ENCODE data around the gene RECK. TPM values are rescaled to one million over a fixed set of nuclear protein-coding genes. Genes with fewer than 3 reads are reported as not detected.

The RECK gene
- total and polyA plus RNA-seq, 8 donors, result 18.5 to 23.7 (median 22.6) TPM

- Histone ChIP-seq H3K27me3 (no peaks in the 10 kb centered on the region), H3K9me3 (no peaks in the 10 kb centered on the region), H3K4me3 (no peak overlapping the region), H3K4me1 (peaks cover 0 to 8% of the 10 kb centered on the region in 2 donors), H3K36me3 (peaks cover 0 to 6% of the 10 kb centered on the region in 2 donors), H3K27ac (no peak overlapping the region)
- intact Hi-C loops (cut with DNase I), result no loop called here
- TF ChIP-seq, protein P1, sequence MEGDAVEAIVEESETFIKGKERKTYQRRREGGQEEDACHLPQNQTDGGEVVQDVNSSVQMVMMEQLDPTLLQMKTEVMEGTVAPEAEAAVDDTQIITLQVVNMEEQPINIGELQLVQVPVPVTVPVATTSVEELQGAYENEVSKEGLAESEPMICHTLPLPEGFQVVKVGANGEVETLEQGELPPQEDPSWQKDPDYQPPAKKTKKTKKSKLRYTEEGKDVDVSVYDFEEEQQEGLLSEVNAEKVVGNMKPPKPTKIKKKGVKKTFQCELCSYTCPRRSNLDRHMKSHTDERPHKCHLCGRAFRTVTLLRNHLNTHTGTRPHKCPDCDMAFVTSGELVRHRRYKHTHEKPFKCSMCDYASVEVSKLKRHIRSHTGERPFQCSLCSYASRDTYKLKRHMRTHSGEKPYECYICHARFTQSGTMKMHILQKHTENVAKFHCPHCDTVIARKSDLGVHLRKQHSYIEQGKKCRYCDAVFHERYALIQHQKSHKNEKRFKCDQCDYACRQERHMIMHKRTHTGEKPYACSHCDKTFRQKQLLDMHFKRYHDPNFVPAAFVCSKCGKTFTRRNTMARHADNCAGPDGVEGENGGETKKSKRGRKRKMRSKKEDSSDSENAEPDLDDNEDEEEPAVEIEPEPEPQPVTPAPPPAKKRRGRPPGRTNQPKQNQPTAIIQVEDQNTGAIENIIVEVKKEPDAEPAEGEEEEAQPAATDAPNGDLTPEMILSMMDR (IDR thresholded peaks at IDR 0.05), result no peak
- ATAC-seq, result peak; percentile 30
- DNase-seq, result no peak
Observed at GRCh38 chr9:36119476-36119875, 82.8 kb downstream of the RECK start.

- TF ChIP-seq, protein P1 (IDR thresholded peaks at IDR 0.05), result no peak
Observed at GRCh38 chr9:36120705-36121104, 84.0 kb downstream of the RECK start.

DNA sequence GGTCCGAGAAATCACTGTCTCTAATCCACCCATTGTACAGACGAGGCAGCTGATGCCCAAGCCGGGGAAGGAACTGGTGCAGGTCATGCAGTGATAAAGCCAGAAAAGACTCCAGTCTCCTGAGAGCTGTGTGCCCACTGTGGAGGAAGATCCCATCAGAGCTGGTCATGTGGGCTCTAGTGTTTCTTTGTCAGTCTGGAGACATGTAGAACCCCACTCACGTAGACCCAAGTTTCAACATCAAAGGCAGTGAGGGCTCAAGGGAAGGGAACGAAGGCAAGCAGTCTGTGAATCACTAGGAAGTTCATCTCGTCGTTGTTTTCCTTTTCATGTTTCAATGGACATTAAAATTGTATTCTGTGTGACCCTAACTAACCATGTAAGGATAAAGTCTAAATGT is 85.3 kb downstream of the RECK start:
- H3K36me3 ChIP-seq, result peaks cover 0 to 6% of the 10 kb centered on the region in 2 donors
- intact Hi-C loops (cut with DNase I), result no loop called here
- H3K27ac ChIP-seq, result no peak overlapping the region
- no peaks in the 10 kb centered on the region for H3K9me3 ChIP-seq
- peaks cover 0 to 27% of the 10 kb centered on the region in 2 donors for H3K4me1 ChIP-seq
- TF ChIP-seq, protein P1 (IDR thresholded peaks at IDR 0.05), result no peak
- DNase-seq (no peak), ATAC-seq (no peak)
- H3K4me3 ChIP-seq, result no peak overlapping the region
- H3K27me3 ChIP-seq, result no peaks in the 10 kb centered on the region

More at GRCh38 chr9:36120705-36121104, 84.0 kb downstream of the RECK start:
- intact Hi-C loops (cut with DNase I), result no loop called here
- no peaks in the 10 kb centered on the region for H3K27me3 ChIP-seq
- H3K4me3 ChIP-seq, result no peak overlapping the region
- ATAC-seq, result no peak
- peaks cover 0 to 14% of the 10 kb centered on the region in 2 donors for H3K4me1 ChIP-seq
- no peak for DNase-seq
- no peaks in the 10 kb centered on the region for H3K9me3 ChIP-seq
- no peak overlapping the region for H3K27ac ChIP-seq
- H3K36me3 ChIP-seq, result peaks cover 0 to 6% of the 10 kb centered on the region in 2 donors

DNA sequence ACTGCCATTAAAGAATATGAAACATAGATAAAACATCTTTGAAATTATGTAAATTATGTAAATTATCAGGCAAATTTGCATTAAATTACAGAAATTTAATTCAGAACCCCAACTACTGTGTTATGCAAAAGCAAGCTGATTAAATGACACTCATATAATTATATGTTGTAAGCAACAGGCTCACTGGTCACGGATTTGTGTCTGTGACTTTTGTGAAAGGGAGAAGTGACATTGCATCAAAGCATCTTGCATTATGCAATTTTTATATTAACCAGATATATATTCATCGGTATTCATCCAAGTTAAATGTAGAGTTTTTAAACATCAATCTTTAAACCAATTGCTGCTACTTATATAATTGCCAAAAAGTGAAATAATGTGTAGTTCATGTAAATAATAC is 86.8 kb downstream of the RECK start:
- TF ChIP-seq, protein P1 (IDR thresholded peaks at IDR 0.05), result no peak
- Histone ChIP-seq H3K27me3 (no peaks in the 10 kb centered on the region), H3K36me3 (peaks cover 0 to 6% of the 10 kb centered on the region in 2 donors), H3K4me3 (no peak overlapping the region), H3K4me1 (peaks cover 0 to 42% of the 10 kb centered on the region in 2 donors), H3K9me3 (no peaks in the 10 kb centered on the region), H3K27ac (no peak overlapping the region)
- intact Hi-C loops (cut with DNase I), result no loop called here
- ATAC-seq, result no peak
- no peak for DNase-seq

GRCh38 chr9:36125062-36125855 is 88.5 kb downstream of the RECK start:
- DNase-seq (no peak), ATAC-seq (no peak)
- Histone ChIP-seq H3K9me3 (no peaks in the 10 kb centered on the region), H3K4me3 (no peak overlapping the region), H3K4me1 (peaks cover 0 to 54% of the 10 kb centered on the region in 2 donors), H3K27me3 (no peaks in the 10 kb centered on the region), H3K36me3 (peaks cover 0 to 6% of the 10 kb centered on the region in 2 donors), H3K27ac (no peak overlapping the region)
- intact Hi-C loops (cut with DNase I), result no loop called here
- TF ChIP-seq, protein P1 (IDR thresholded peaks at IDR 0.05), result no peak

Measured in left lung (tissue), 10 donors.